ENCODE results near the gene TRIM65. TPM values are rescaled to one million over a fixed set of nuclear protein-coding genes. Genes with fewer than 3 reads are reported as not detected.

The TRIM65 gene
- total and polyA plus RNA-seq, 2 of the 13 experiments (the other 11 are each of a cell fraction or from before 2014, with no cell fraction given), result 10.3 to 22.4 TPM

- DNase-seq (ENCODE audit: low spot score), result peak; percentile 95
- peaks cover 9 to 34% of the 10 kb centered on the region in 2 experiments for H3K36me3 ChIP-seq (replicated peaks in 1 of 2; ENCODE audit: control insufficient read depth in 1 of 2, insufficient read depth in 2 of 2, low read length in 2 of 2)
- 0 out of 2 replicates have a peak, but pooled peaks cover 2% of the 10 kb centered on the region for H4K20me1 ChIP-seq (ENCODE audit: insufficient read depth, low read length)
- H3K27me3 ChIP-seq (ENCODE audit: control insufficient read depth in 1 of 2, insufficient read depth in 2 of 2, low read length in 2 of 2), result no peaks in the 10 kb centered on the region
- 51% methylated on average over 18 of the region's 34 CpGs for WGBS (ENCODE audit: low lambda C conversion rate)
- H3K9ac ChIP-seq (ENCODE audit: insufficient read depth, low read depth, low read length), result peak overlapping the region; percentile 3; the same call in 1 of the 2 replicates
- intact Hi-C loops (cut with micrococcal nuclease; ENCODE audit: unreplicated experiment), result no loop called here
- peak overlapping the region; percentile 69 for H3K27ac ChIP-seq (ENCODE audit: extremely low read length, insufficient read depth, low read length)
- ATAC-seq, result peak; percentile 68
- FAIRE-seq, result peak; percentile 94
- POLR2A ChIA-PET, result interaction anchor here (0.7 to 7.7 kb wide), 23 partner anchors 8 to 157 kb away, joined by 3 to 229 read pairs (median 14); partner anchors contain the start of genes CDK3, GALK1, MRPL38 and TRIM47
- H2AFZ ChIP-seq (ENCODE audit: low read length), result no peak overlapping the region
- peaks cover 70% of the 10 kb centered on the region for H3K4me1 ChIP-seq (ENCODE audit: insufficient read depth, low read length)
- CTCF ChIA-PET (ENCODE audit: low intra/inter-chr PET ratio, low total read pairs), result interaction anchor here (1.9 to 3.0 kb wide), 2 partner anchors 14 to 19 kb away, joined by 6 to 7 read pairs; no protein-coding TSS in a partner anchor
- H3K9me3 ChIP-seq (ENCODE audit: low read length), result no peaks in the 10 kb centered on the region
- BruUV-seq (replicated peaks), result no TSS peak
- H3K4me2 ChIP-seq (ENCODE audit: low read depth, low read length), result peak overlapping the region; percentile 26
- peak overlapping the region in 1 of 3 experiments; percentile 19; a peak in 2 of 6 replicates for H3K4me3 ChIP-seq (replicated peaks in 1 of 3; ENCODE audit: insufficient read depth in 1 of 3, low read depth in 2 of 3, low read length in 3 of 3)
- H3K79me2 ChIP-seq (ENCODE audit: insufficient read depth, low read length), result no peaks in the 10 kb centered on the region
- in situ Hi-C loops (cut with HindIII; ENCODE audit: extremely low pct_ligation_motif_present, low pct_unique_long_range_greater_than_20kb), result no loop called here
- no peak; the same call in 1 of the 2 replicates for TF ChIP-seq ZBTB3 (CRISPR knock-in tag; IDR thresholded peaks at IDR 0.05; ENCODE audit: borderline replicate concordance, low read depth)
- TF ChIP-seq SPEN (CRISPR knock-in tag; IDR thresholded peaks at IDR 0.05; ENCODE audit: low read depth), result peak; percentile 66; the same call in 1 of the 2 replicates
- peak; percentile 66; the same call in 1 of the 2 replicates for TF ChIP-seq ZNF160 (CRISPR knock-in tag; IDR thresholded peaks at IDR 0.05)
- no peak for TF ChIP-seq ZNF577 (CRISPR knock-in tag; IDR thresholded peaks at IDR 0.05; ENCODE audit: borderline replicate concordance, low read depth)
- no peak; the same call in 1 of the 2 replicates for TF ChIP-seq ZBTB10 (CRISPR knock-in tag; IDR thresholded peaks at IDR 0.05; ENCODE audit: borderline replicate concordance)
- no peak; the same call in 1 of the 2 replicates for TF ChIP-seq JUNB (CRISPR knock-in tag; IDR thresholded peaks at IDR 0.05; ENCODE audit: borderline replicate concordance)
- peak; percentile 37; the same call in 1 of the 2 replicates for TF ChIP-seq FOSL1 (CRISPR knock-in tag; IDR thresholded peaks at IDR 0.05; ENCODE audit: borderline replicate concordance)
- peak; percentile 59; the same call in 1 of the 2 replicates for TF ChIP-seq ZNF646 (CRISPR knock-in tag; IDR thresholded peaks at IDR 0.05)
- peak; percentile 90 for TF ChIP-seq FOXJ3 (CRISPR knock-in tag; IDR thresholded peaks at IDR 0.05; ENCODE audit: borderline replicate concordance)
- TF ChIP-seq EP300 (IDR thresholded peaks at IDR 0.05; ENCODE audit: low read depth in 2 of 2, low read length in 2 of 2), result peak; percentile 63 to 86; a peak in 3 of 4 replicates
- peak; percentile 88 for TF ChIP-seq EP300 (CRISPR knock-in tag; IDR thresholded peaks at IDR 0.05; ENCODE audit: borderline replicate concordance)
Measured at GRCh38 chr17:75846692-75847613, 49.8 kb downstream of the TRIM65 start.

Measured in HepG2 (cell line).